ENCODE results near the gene PTHLH. TPM values are rescaled to one million over a fixed set of nuclear protein-coding genes. Genes with fewer than 3 reads are reported as not detected.

Gene PTHLH
- total RNA-seq, 1 experiment from 2014 or later, result 0.35 TPM

- no peaks in the 10 kb centered on the region for H3K79me2 ChIP-seq (ENCODE audit: insufficient read depth, low read length)
- H3K4me2 ChIP-seq (ENCODE audit: insufficient read depth, insufficient read length, low read length), result no peak overlapping the region
- no peaks in the 10 kb centered on the region for H3K36me3 Mint-ChIP-seq (ENCODE audit: insufficient read depth in 1 of 3, low read depth in 3 of 3)
- H4K20me1 ChIP-seq (ENCODE audit: control insufficient read depth, insufficient read depth, insufficient read length), result no peaks in the 10 kb centered on the region
- no peak overlapping the region for H3T11ph ChIP-seq (ENCODE audit: low read length)
- no peak overlapping the region for H4K5ac ChIP-seq (ENCODE audit: insufficient read length, low read depth, low read length)
- H3K9ac ChIP-seq (ENCODE audit: extremely low read depth, insufficient read length, low read length), result no peak overlapping the region
- H3K14ac ChIP-seq (ENCODE audit: insufficient read depth, low read length), result no peak overlapping the region
- peaks cover 17 to 19% of the 10 kb centered on the region in 2 experiments for H3K4me1 Mint-ChIP-seq
- no peak overlapping the region for H3K27ac ChIP-seq (ENCODE audit: insufficient read length, low read depth, low read length)
- no peak overlapping the region for H3K18ac ChIP-seq (ENCODE audit: insufficient read length, low read depth, low read length)
- H3K56ac ChIP-seq (ENCODE audit: insufficient read length, low read depth, low read length), result no peak overlapping the region
- no peaks in the 10 kb centered on the region; the same call in 1 of the 2 replicates for H3K4me1 ChIP-seq (ENCODE audit: insufficient read depth, low read length)
- H3K23ac ChIP-seq (ENCODE audit: insufficient read length, low read depth, low read length), result no peak overlapping the region
- DNase-seq, result no peak
- no peaks in the 10 kb centered on the region for H3K23me2 ChIP-seq (ENCODE audit: insufficient read length, low read depth, low read length, poor library complexity, severe bottlenecking)
- H2AK5ac ChIP-seq (ENCODE audit: insufficient read length, low read length), result no peak overlapping the region
- H2BK120ac ChIP-seq (ENCODE audit: low read depth, low read length, poor library complexity, severe bottlenecking), result no peak overlapping the region
- H3K4ac ChIP-seq (ENCODE audit: low read depth, low read length), result no peak overlapping the region
- H3K27me3 Mint-ChIP-seq (ENCODE audit: low read depth), result no peaks in the 10 kb centered on the region; the same call in 1 of the 2 replicates
- H2BK5ac ChIP-seq (ENCODE audit: insufficient read length, low read length), result no peak overlapping the region
- no CpG with 5 or more reads among the region's 7 CpGs for WGBS (ENCODE audit: extremely low coverage, insufficient read length, low lambda C conversion rate)
- H4K91ac ChIP-seq (ENCODE audit: insufficient read length, low read depth, low read length), result no peak overlapping the region
- no peak for TF ChIP-seq CTCF (conservative IDR thresholded peaks at IDR 0.05)
- no peak overlapping the region for H4K8ac ChIP-seq (replicated peaks; ENCODE audit: insufficient read length, low read depth, low read length)
- H3K79me1 ChIP-seq (ENCODE audit: insufficient read depth, low read depth, low read length, poor library complexity, severe bottlenecking), result no peaks in the 10 kb centered on the region
- no peak overlapping the region for H2AFZ ChIP-seq (ENCODE audit: low read length)
- no peak overlapping the region for H3K4me3 Mint-ChIP-seq
- H3K9me3 Mint-ChIP-seq, result no peaks in the 10 kb centered on the region; a peak in 1 of 5 replicates
- H2BK20ac ChIP-seq (ENCODE audit: low read depth, low read length, poor library complexity, severe bottlenecking), result no peak overlapping the region
- H2BK12ac ChIP-seq (ENCODE audit: insufficient read length, low read depth, low read length), result no peak overlapping the region
- peak overlapping the region in 1 of 3 experiments; percentile 11; a peak in 3 of 7 replicates for H3K27ac Mint-ChIP-seq
- no peaks in the 10 kb centered on the region for H3K9me3 ChIP-seq (ENCODE audit: control insufficient read depth, low read depth, low read length)
- H2BK15ac ChIP-seq (ENCODE audit: low read depth, low read length), result no peak overlapping the region
- H3K27me3 ChIP-seq (ENCODE audit: insufficient read depth, low read length), result no peaks in the 10 kb centered on the region
Measured at GRCh38 chr12:27919671-27920235, 52.8 kb downstream of the PTHLH start.

Data from H9 (cell line).